Superior temporal gyrus (tissue), 1 donor: ENCODE measurements around the gene PSMG3.
A peak's percentile ranks its signal among the peaks of the same experiment; 100 is the strongest.

ENCODE experiments used
- DNase-seq: peaks from one replicate; pipeline ENCODE4 v3.0.0-alpha.2; 2016; ENCODE audit errors: extremely low spot score

The PSMG3 gene

DNA sequence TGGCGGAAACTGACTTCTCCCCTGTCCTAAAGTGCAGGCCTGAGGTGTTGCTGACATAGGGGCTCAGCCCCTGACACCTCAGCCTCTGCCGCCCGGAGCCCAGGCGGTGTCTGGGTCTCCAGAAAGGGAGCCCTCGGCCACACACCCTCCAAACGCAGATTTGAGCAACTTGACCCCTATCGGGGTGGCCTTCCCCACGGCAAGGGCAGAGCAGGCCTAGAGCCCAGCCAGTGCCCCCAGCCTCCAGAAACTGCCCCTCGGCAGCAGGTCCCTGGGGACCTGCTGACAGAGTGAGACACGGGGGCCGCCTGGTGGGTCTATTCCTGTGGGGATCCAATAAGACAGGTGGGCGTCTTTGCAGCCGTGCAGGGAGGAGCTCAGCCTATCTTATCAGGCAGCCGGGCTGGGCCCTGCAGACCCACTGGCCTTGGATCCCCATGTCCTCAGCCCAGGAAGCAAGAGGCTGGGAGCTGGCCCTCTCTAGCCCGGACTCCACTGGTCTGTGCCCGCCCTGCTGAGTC, 24.9 kb downstream of the PSMG3 start:
- no peak for DNase-seq

DNA sequence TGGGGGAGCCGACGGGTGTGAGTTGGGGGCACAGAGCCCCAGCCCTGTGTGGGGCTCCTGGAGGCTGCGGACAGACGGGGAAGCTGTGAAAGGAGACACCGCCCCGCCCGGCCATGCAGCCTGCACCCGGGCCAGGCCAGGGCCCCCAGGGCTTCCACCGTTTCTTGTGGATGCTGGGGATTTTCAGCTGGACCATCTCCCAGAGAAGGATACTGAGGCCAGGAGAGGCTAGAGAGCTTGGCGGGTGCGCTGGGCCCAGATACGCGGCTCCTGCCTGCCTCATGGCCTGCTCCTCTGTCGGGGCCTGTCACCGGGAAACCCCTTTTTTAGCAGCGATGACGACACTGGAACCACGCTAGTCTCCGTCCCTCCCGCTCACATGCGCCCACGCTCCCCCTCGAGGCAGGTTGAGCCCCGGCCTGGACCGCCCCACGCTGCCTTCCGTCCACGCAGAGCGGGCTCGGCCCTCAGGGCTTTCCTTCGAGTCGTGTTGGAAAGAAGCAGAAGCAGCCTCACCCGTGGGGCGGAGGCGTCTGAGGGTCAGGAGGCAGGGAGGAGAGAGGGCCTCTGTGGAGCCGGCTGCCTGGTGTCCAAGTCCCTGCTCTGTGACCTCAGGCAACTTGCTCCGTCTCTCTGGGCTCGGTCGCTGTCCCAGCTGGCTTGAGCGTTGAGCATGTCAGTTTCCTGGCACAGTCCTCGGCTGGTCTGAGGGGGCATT, 25.5 kb downstream of the PSMG3 start:
- DNase-seq = no peak

DNA sequence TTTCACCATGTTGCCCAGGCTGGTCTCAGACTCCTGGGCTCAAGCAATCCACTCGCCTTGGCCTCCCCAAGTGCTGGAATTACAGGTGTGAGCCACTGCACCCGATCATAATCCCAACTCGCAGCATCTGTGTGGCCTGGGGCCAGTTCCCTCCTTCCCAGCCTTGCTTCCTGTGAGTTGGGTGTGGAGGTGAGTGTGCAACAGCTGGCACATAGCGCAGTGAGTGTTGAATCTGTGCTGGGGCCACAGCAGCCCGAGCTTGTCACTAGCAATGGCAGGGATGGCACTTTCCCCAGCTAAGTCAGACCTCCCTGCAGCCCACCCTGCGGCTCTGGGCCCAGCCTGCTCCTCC, 26.0 kb downstream of the PSMG3 start:
- DNase-seq = no peak

DNA sequence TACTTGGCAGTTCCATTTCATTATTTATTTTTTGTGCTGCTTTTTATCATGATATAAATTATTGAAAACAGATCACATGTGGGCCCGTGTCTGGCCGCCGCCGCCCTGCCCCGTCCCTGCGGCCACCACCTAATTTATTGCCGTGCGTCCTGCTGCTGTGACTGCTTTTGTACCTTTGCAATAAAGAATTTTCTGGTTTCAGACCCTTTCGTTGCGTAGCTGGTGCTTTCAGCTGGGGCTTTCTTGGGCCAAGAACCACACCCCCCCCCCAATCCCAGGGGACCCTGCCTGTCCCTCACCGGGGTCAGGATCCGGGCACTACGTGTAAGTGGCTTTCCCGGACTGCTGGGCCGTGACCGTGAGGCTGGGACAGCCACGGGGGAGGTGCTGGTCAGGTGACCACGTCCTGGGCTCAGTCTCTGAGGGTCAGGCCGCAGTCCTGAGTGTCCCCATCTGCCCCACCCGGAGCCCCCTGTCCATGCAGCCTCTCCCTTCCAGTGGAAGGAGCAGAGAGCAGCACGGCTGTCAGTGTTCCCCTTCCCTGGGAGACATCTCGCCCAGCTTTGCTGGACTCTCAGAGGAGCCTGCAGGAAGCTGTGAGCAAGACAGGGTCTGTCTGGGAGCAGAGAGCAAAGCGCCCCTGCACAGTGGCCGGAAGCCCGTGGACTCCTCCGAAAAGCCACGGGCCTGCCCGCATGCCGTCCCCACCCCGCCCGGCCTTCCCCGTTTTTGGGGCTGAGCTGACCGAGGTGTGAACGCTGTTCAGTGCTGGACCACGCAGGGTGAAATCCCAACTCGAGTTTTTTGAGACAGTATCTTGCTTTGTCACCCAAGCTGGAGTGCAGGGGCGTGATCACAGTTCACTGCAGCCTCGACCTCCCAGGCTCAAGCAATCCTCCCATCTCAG, 26.7 kb downstream of the PSMG3 start:
- no peak for DNase-seq

DNA sequence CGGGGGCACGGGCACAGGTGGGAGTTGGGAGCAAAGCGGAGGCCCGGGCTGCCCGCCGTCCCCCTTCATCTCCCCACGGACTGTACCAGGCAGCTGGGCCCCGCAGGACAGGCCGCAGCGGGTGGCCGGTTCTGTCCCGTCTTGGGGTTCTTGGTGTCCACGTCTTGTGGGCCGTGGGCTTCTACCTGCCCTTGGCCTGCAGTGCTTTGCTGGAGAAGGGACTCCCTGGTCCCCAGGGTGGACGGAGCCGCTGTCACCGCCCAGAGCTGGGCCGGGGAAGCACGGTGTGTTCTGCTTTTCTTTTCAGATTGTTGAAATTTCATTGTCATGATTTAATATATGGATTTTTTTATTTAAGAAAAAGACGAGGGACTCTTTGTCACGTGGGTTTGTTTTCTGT, 27.5 kb downstream of the PSMG3 start:
- no peak for DNase-seq

DNA sequence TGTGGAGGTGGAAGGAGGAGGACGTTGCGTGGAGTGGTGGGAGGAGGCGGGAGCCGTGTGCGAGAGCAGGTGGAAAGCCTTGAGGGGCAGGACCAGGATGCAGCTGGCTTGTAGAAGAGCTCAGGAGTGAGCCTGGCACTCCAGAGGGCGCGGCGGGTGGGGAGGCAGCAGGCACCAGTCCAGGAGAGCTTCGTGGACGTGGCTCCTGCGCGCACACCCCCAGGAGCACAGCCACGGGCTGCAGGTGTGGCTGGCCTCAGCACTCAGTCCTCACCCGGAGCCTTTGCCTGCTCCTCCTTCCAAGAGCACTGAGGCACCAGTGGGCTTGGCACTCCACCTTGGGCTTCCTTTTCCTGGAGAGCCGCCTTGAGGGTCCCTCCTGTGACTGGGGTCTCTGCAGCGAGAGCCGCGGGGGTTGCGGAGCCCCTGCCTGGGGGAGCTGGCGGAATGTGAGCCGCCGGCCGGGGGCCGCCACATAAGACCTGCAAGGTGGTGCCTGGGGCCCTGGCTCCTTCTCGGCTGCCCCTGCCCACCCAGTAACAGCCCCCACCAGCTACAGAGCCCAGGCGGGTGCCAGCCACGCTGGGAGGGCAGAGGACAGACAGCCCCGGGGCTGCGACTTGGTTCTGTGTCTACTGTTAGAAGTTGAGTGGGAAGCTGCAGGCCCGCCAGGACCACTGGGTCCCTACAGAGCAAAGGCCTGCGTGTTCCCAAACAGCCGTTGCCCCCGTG, 28.2 kb downstream of the PSMG3 start:
- DNase-seq = no peak

DNA sequence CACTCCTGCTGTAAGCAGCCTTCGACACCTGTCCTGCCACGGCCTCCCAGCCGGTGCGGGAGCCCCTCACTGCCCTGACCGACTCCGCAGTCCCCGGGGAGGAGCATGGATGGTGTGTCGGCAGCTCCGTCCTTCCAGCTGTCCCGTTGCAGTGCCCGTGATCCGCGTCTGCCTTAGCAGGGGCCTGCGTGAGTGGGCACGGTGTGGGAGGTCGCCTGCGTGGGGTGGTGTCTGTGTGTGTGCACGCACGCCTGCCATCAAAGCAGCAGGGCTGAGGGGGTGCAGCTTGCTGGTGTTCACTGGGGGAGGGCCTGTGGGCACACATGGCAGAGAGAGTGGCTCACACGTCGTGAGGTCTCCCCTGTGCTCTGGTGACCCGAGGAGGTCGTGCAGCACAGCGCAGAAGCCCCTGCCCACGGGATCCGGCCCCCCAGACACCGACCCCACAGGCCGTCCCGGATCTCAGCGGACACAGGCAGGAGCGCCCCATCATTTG, 29.0 kb downstream of the PSMG3 start:
- no peak for DNase-seq

DNA sequence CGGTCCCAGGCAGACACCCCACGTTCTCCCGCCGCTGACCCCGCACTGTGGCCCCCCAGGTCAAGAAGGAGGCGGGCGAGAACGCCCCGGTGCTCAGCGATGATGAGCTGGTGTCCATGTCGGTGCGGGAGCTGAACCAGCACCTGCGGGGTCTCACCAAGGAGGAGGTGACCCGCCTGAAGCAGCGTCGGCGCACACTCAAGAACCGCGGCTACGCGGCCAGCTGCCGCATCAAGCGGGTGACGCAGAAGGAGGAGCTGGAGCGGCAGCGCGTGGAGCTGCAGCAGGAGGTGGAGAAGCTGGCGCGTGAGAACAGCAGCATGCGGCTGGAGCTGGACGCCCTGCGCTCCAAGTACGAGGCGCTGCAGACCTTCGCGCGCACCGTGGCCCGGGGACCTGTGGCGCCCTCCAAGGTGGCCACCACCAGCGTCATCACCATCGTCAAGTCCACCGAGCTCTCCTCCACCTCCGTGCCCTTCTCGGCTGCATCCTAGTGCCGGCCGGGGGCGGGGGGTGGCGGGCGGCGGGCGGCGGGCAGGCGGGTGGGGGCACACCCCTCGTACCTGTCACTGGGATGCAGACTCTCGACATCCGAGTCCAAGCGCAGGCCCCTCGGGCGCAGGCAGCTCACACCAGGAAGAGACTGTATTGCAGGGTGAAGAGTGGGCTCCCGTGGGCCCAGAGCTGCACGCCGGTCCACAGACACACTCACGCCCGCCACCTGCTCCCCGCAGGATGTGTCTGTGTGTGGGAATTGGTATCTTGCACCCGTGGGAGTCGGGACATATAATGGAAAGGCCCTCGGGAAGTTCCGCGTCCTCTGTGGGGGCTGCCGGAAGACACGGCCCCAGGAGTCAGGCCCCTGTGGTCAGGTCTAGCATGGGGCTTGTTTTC, 29.7 kb downstream of the PSMG3 start:
- no peak for DNase-seq

DNA sequence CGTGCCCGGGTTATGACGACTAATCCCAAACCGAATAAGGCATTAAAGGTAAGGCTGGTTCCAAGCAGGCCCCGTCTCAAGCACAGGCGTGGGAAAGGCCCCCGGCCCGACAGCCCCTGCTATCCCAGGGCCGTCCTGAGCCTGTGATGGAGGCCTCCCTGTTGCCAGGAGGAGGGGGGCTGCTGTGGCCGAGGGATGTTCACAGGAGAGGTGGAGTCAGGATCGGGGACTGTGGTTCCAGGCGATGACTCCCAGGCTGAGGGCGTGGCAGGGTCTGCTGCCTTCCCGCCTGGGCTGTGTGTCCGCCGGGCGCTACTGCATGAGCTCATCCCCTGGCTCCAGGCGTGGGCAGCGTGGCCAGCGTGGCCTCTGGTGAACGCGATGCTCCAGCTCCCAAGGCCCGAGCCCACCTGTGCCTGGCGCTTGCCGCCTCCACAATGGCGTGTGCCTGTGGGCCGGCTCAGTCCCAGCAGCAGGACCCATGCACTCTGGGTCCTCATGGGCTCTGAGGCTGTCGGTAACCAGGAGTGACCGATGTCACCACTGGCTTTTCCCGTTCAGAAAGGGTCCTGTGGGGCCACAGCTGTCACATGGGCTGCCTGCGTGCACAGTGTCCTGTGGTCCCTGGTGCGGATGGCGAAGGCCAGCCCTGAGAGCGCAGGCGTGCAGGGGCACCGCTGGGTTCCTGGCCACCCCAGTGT, 30.5 kb downstream of the PSMG3 start:
- no peak for DNase-seq

DNA sequence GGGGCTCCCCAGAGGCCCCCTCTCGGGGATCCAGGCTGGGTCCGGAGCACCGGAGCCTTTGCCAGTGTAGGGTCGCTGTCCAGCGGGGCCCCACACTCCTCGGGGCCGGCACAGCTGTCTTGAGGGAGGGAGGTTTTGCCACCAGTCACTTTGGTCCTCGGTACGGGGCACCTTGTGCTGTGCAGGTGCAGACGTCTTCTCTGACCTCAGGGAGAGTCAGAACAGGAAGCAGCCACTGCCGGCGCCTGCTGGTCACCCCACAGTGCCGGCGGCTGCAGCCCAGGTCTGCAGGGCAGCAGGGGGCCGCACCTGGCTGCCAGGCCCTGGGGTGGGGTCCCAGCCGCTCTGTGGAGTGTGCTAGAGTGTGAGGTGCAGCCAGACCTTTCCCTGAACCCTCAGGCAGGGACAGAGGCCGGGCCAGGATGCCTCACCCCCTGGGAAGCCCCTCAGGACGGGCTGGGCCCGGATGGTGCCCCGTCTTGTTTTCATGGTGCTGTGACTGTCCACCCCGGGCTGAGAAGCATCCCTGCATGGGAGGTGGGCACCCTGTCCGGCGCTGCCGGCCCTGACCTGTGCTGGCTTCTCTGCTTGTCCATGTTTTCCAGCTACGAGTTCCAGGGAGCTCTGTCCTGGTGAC, 31.2 kb downstream of the PSMG3 start:
- no peak for DNase-seq

DNA sequence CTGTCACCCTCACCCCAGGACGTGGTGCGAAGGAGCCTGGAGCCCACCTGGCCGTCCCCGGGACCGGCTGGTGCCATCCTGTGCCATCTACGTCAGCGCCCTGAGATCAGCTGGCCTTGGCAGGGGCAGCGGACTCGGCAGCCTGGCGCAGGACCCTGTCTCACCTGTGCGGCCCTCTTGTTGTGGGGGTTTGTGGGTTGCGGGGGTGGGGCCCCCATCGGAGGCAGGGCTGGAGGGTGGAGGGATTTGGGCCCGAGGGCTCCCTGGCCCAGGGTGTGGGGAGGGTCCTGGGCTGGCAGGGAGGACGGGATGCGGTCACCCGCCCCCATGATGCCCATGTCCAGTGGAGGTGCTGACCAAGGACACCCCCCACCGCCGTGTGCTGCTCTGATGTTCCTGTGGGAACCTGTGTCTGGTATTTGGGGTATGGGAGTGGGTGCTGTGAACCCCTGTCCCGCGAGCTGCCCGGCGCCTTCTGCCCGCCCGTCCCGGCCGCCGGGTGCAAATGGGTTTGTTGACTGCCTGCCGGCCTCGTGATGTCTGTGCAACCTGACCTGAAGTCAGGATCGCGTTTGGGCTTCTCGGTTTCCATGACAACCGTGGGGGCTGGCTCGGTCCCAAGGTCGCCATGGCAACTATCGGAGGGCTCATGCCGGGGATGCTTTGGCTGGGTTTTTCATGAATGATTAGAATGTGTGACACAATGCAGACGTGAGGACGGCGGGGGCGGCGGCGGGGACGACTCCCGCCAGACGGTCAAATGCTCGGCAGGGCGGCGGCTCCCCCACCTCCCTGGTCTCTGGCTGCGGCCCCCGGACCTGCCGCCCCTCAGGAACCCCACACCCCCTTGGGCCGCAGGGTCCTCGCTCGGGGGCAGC, 32.1 kb downstream of the PSMG3 start:
- peak; percentile 69 for DNase-seq

DNA sequence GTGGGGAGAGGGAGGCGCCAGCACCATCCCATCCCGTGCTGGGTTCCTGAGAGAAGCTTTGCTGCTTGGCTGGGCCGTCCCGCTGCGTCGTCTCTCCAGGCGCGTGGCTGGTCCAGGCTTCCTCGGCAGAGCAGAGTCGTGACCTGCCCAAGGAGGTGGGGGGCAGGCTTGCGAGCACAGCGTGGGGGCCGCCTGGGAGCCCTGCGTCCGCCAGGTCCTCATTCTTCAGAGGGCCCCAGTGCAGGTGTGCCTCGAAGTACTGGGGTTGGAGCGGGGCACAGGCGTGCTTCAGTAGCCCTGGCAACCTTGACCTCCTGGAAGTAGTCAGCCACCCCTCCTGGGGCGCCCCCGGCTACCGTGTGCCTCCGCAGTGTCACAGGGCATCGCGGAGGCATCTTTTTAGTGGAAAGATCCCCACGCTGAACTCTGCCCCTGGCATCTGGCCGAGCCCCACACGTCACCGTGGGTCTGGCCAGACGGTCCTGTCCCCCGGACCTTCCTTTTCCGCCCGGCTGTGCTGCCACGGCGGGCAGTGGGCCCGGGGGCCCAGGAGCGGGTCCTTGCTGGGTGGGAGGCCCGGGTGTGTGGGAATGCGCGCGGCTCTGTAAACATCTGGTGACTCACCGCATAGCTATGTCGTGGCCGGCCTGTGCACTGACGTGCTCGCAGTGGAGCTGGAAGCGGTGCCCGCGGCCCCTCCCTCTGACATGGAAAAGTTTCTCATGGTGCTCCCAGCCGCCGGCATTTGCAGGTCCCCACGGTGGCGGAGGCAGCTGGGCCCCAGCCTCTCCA, 32.9 kb downstream of the PSMG3 start:
- peak; percentile 69 for DNase-seq

DNA sequence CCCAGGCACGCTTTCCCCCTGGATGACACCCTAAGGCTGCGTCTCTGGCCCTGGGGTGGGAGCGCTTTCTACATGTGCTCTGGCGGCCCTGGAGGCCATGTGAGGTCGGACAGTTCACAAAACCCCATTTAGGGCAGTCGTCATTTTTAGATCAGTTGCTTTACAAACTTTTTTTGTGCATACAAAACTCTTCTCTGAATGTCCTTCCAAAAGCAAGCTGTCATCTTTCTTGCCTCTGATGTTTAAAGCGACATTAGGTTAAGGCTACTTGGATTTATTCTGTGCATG, 33.4 kb downstream of the PSMG3 start:
- no peak for DNase-seq

DNA sequence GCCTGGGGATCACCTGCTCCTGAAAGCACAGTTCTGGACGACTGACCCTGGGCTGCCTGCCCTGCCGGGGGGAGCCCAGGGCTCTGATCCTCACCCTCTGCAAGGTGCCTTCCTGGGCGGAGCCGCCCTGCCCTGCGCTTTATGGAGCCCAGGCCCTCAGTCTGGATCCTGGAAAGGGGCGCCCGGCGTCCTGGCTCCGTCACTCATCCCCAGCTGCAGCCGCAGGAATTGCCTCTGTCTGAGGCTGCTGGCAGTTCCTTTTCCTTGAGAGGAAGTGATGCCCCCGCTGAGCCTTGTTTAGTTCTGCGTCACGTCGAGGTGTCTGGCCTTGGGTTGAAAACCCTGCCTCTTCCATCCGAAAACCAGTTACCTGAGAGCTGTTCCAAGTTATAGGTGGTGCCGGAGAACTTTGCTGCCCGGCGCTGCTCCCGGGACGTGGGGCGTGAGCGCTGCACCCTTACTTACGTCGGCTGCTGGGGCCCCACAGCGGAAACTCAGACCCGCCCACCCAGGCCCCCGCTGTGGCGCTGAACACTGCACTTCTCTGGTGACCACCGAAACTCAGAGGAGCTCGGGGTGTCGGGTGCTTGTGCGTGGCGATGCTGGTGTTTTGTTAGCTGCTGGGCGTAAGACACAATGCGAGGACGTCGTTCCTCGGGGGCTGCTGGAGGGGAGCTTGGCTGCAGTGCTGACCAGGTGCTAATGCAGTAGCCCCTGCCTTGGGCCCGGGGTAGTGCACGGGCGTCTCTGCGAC, 34.0 kb downstream of the PSMG3 start:
- DNase-seq = no peak

DNA sequence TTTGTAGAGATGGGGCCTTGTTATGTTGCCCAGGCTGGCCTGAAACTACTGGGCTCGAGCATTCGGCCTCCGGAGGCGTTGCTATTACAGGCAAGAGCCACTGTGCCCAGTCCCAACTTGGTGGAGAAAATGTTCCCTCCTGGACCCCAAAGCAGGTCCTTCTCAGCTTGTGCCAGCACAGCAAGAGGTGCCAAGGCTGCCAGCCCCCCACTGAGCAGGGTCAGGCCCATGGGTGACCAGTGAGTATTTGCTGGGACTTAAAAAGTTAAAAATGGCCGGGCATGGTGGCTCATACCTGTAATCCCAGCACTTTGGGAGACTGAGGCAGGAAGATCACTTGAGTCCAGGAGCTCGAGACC, 34.8 kb downstream of the PSMG3 start:
- DNase-seq = no peak

DNA sequence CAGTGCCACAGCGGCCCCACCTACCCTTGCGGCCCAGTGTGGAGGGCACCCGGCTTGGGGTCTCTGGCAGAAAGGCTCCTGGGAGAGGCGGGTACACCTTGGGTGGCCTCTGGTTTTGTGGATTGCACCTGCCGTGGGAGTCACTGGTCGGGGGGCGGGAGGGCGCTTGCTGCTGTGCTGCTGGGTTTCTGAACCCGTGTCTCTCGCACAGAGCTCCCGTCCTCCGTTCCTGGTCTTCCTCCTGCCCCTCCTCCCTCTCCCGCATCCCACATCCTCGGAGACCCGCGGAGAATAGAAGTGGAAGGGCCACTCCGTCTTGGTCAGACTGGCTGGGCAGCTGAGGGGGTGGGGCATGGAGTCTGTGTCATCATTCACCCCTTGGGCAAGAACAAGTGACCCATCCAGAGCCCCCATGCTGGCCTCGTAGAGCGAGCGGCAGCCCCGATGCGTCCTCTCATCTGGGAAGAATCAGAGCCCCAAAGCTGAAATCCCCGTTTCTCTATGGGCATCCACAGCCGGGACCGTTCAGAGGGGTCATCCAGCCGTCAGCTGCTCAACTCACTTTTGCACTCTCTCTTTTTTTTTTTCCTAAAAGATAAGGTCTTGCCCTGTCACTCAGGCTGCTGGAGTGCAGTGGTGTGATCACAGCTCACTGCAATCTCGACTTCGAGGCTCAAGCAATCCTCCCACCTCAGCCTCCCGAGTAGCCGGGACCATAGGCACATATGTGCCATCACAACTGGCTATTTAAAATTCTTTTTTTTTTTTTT, 35.3 kb downstream of the PSMG3 start:
- no peak for DNase-seq
